ENCODE measurements around the gene TUT1. TPM values are rescaled to one million over a fixed set of nuclear protein-coding genes. Genes with fewer than 3 reads are reported as not detected.

The TUT1 gene
- total and polyA plus RNA-seq, 7 donors: 5.3 to 16.8 (median 6.0) TPM

GRCh38 chr11:62599901-62600300 lies 8.6 kb upstream of the TUT1 start:
- 53 to 70% methylated on average over 5 of the region's 5 CpGs for WGBS, 2 donors
- peak overlapping the region; percentile 94 to 99 (median 97) for H3K27ac ChIP-seq

DNA sequence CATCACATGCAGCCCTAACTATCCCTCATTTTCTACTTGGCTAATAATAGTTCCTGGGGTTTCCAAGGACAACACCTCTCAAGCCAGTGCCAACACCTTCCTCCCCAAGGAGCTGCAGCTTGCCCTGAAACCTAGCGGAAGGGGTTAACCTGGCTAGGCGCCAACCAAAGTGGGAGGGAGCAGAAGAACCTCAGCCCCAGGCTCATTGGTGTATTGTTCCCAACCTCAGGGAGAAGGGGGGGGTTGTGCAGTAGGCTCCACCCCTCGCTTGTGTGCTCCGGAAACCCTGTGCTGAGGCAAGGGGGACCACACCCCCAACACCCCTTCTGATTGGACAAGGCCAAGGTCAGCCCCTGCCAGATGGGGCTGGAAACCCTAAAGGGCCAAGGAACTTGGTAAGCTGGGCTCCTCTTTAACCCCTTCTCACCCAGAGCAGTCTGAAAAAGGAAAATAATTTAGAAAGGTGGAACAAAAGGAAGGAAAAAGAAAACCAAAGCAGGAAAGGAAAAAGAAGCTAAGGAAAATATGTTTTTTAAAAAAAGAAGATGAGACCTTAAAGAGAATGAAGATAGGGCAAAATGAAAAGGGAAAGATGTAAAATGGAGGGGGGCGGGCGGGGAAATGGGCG lies 7.9 kb upstream of the TUT1 start:
- intact Hi-C loops (cut with DNase I): no loop called here
- peaks cover 30 to 51% (median 40%) of the 10 kb centered on the region in 4 donors for H3K36me3 ChIP-seq
- no peaks in the 10 kb centered on the region for H3K9me3 ChIP-seq
- peak overlapping the region; percentile 94 to 99 (median 97) for H3K27ac ChIP-seq
- WGBS, 2 donors: 33 to 44% methylated on average over 7 of the region's 7 CpGs
- H3K27me3 ChIP-seq: no peaks in the 10 kb centered on the region
- H3K4me1 ChIP-seq: peaks cover 0 to 43% (median 39%) of the 10 kb centered on the region in 4 donors
- TF ChIP-seq POLR2A (IDR thresholded peaks at IDR 0.05): no peak
- TF ChIP-seq POLR2AphosphoS5 (IDR thresholded peaks at IDR 0.05): peak in 3 of 4 donors; percentile 69 to 77 (median 76)
- TF ChIP-seq, protein P1, sequence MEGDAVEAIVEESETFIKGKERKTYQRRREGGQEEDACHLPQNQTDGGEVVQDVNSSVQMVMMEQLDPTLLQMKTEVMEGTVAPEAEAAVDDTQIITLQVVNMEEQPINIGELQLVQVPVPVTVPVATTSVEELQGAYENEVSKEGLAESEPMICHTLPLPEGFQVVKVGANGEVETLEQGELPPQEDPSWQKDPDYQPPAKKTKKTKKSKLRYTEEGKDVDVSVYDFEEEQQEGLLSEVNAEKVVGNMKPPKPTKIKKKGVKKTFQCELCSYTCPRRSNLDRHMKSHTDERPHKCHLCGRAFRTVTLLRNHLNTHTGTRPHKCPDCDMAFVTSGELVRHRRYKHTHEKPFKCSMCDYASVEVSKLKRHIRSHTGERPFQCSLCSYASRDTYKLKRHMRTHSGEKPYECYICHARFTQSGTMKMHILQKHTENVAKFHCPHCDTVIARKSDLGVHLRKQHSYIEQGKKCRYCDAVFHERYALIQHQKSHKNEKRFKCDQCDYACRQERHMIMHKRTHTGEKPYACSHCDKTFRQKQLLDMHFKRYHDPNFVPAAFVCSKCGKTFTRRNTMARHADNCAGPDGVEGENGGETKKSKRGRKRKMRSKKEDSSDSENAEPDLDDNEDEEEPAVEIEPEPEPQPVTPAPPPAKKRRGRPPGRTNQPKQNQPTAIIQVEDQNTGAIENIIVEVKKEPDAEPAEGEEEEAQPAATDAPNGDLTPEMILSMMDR (IDR thresholded peaks at IDR 0.05): no peak
- TF ChIP-seq EP300 (IDR thresholded peaks at IDR 0.05): no peak
- DNase-seq: peak; percentile 99
- H3K4me3 ChIP-seq: peak overlapping the region in 2 of 4 donors; percentile 89 to 99

More at GRCh38 chr11:62599901-62600300, 8.6 kb upstream of the TUT1 start:
- peak overlapping the region; percentile 89 to 99 (median 94) for H3K4me3 ChIP-seq
- intact Hi-C loops (cut with DNase I): loop anchor here (5.0 kb wide), 1 partner anchor 48 kb away; no protein-coding TSS in a partner anchor
- H3K36me3 ChIP-seq: peaks cover 30 to 51% (median 35%) of the 10 kb centered on the region in 4 donors
- no peak for DNase-seq
- H3K27me3 ChIP-seq: no peaks in the 10 kb centered on the region
- TF ChIP-seq EP300 (IDR thresholded peaks at IDR 0.05): no peak
- TF ChIP-seq, protein P1 (IDR thresholded peaks at IDR 0.05): no peak
- H3K9me3 ChIP-seq: no peaks in the 10 kb centered on the region
- H3K4me1 ChIP-seq: peaks cover 0 to 43% (median 39%) of the 10 kb centered on the region in 4 donors

DNA sequence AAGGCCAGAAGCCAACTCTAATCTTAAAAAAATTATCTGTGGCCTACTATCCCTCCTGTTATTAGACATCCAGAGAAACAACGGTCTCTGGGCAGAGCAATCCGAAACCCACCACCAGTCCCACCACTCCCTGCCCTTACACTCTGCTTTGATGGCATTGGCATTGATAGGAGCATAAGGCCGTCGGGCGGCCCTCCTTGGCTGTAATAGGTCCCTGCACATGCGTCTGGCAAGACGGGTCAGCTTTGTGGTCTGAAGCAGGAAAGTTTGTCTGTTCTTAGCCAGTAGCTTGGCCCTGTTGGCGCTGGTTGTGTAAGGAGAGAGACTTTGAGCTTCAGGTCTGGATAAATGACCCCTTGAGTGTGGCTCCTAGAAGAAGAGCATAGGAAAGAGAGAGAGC lies 3.8 kb upstream of the TUT1 start:
- no peak for DNase-seq
- no peak overlapping the region for H3K4me3 ChIP-seq
- 91 to 93% methylated on average over 8 of the region's 8 CpGs for WGBS, 2 donors
- TF ChIP-seq POLR2AphosphoS5 (IDR thresholded peaks at IDR 0.05): no peak
- no peak for TF ChIP-seq POLR2A (IDR thresholded peaks at IDR 0.05)
- no peak for TF ChIP-seq EP300 (IDR thresholded peaks at IDR 0.05)
- TF ChIP-seq, protein P1 (IDR thresholded peaks at IDR 0.05): no peak
- no peaks in the 10 kb centered on the region for H3K27me3 ChIP-seq
- no peak overlapping the region for H3K27ac ChIP-seq
- H3K4me1 ChIP-seq: peaks cover 0 to 44% (median 41%) of the 10 kb centered on the region in 4 donors
- H3K9me3 ChIP-seq: no peaks in the 10 kb centered on the region
- intact Hi-C loops (cut with DNase I): loop anchor here (2.0 kb wide), 1 partner anchor 18 kb away; the partner anchor contains the start of genes EML3 and ROM1
- peaks cover 30 to 53% (median 43%) of the 10 kb centered on the region in 4 donors for H3K36me3 ChIP-seq

DNA sequence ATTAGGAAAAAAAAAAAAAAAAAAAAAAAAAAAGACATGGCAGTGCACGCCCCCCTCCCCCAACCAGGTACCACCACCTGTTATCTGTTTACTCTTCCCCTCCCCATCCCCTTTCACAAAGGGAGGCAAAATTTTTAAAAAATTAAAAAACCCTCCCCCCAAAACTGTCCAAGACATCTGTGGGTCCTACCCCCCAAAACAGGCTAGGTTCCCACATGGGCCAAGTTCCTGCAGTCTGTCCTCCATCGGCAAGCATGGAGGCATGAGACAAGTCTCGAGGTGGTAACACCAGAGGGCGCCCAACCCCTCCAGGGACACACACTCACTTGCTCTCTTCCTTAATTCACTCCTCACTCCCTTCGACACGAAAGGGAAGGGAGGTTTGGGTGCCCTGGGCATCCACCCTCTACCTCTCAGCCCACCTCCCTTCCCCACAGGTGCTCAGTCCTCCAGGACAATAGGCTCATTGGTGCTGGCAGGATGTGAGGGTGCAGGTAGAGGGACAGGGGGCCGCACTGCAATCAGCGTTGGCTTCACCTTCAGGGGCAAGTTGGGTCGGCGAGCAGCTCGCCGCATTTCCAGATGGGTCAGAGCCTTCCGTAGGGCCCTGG lies 2.2 kb upstream of the TUT1 start:
- peaks cover 30 to 56% (median 46%) of the 10 kb centered on the region in 4 donors for H3K36me3 ChIP-seq
- TF ChIP-seq, protein P1 (IDR thresholded peaks at IDR 0.05): peak; percentile 34 to 53 (median 40)
- TF ChIP-seq POLR2AphosphoS5 (IDR thresholded peaks at IDR 0.05): no peak
- intact Hi-C loops (cut with DNase I): loop anchor here (2.0 kb wide), 1 partner anchor 19 kb away; the partner anchor contains the start of genes EML3 and ROM1
- H3K4me1 ChIP-seq: peaks cover 0 to 35% (median 31%) of the 10 kb centered on the region in 4 donors
- H3K27ac ChIP-seq: peak overlapping the region; percentile 91 to 97 (median 97)
- H3K9me3 ChIP-seq: no peaks in the 10 kb centered on the region
- DNase-seq: peak; percentile 90
- WGBS, 2 donors: 57 to 59% methylated on average over 13 of the region's 13 CpGs
- no peaks in the 10 kb centered on the region for H3K27me3 ChIP-seq
- H3K4me3 ChIP-seq: no peak overlapping the region
